OCI-LY3 (cell line): Measurements from ENCODE around the gene CENPM.

Source experiments
- CTCF ChIP-seq: fragments of 200-600, 300-600 bp; sonication (generic); IDR thresholded peaks from 2 replicates; pipeline ENCODE4 v1.5.1; 2014; ENCODE audit warnings: antibody characterized with exemption, low read length, low read depth
- EZH2phosphoT487 ChIP-seq: fragments of 200-600 bp; shearing (Covaris generic); IDR thresholded peaks from 2 replicates; pipeline ENCODE4 v1.6.1; 2018; ENCODE audit warnings: antibody characterized with exemption, mixed run types, low read depth

GRCh38 chr22:41912338-41913039 lies 34.5 kb downstream of the CENPM start:
- no peak for TF ChIP-seq EZH2phosphoT487
- TF ChIP-seq CTCF, result no peak
